ENCODE data around the gene DCC.

DCC gene

GRCh38 chr18:52822160-52822559, 482.2 kb downstream of the DCC start:
- no peak for DNase-seq (ENCODE audit: low read depth in 2 of 2)

- no peak for DNase-seq (ENCODE audit: low read depth in 2 of 2)
Observed at GRCh38 chr18:52824126-52824525, 484.1 kb downstream of the DCC start.

GRCh38 chr18:52826994-52827393, 487.0 kb downstream of the DCC start:
- no peak for DNase-seq (ENCODE audit: low read depth in 2 of 2)

GRCh38 chr18:52829320-52829719, 489.3 kb downstream of the DCC start:
- no peak for DNase-seq (ENCODE audit: low read depth in 2 of 2)

GRCh38 chr18:52829876-52830405, 489.9 kb downstream of the DCC start:
- no peak for DNase-seq (ENCODE audit: low read depth in 2 of 2)

GRCh38 chr18:52844323-52844722, 504.3 kb downstream of the DCC start:
- no peak for DNase-seq (ENCODE audit: low read depth in 2 of 2)

GRCh38 chr18:52845036-52845435, 505.0 kb downstream of the DCC start:
- no peak for DNase-seq (ENCODE audit: low read depth in 2 of 2)

- no peak for DNase-seq (ENCODE audit: low read depth in 2 of 2)
Observed at GRCh38 chr18:52850031-52850560, 510.1 kb downstream of the DCC start.

- no peak for DNase-seq (ENCODE audit: low read depth in 2 of 2)
Observed at GRCh38 chr18:52861558-52861957, 521.6 kb downstream of the DCC start.

- no peak for DNase-seq (ENCODE audit: low read depth in 2 of 2)
Observed at GRCh38 chr18:52869349-52869923, 529.4 kb downstream of the DCC start.

- no peak for DNase-seq (ENCODE audit: low read depth in 2 of 2)
Observed at GRCh38 chr18:52869942-52870907, 530.2 kb downstream of the DCC start.

GRCh38 chr18:52874774-52875173, 534.8 kb downstream of the DCC start:
- DNase-seq (ENCODE audit: low read depth in 2 of 2) = no peak

- DNase-seq (ENCODE audit: low read depth in 2 of 2) = no peak
Observed at GRCh38 chr18:52875725-52876124, 535.7 kb downstream of the DCC start.

GRCh38 chr18:52888014-52888413, 548.0 kb downstream of the DCC start:
- DNase-seq (ENCODE audit: low read depth in 2 of 2) = no peak

- no peak for DNase-seq (ENCODE audit: low read depth in 2 of 2)
Observed at GRCh38 chr18:52894801-52895200, 554.8 kb downstream of the DCC start.

GRCh38 chr18:52897611-52898484, 557.9 kb downstream of the DCC start:
- no peak for DNase-seq (ENCODE audit: low read depth in 2 of 2)

GRCh38 chr18:52898485-52899058, 558.6 kb downstream of the DCC start:
- no peak for DNase-seq (ENCODE audit: low read depth in 2 of 2)

- no peak for DNase-seq (ENCODE audit: low read depth in 2 of 2)
Observed at GRCh38 chr18:52902188-52902587, 562.2 kb downstream of the DCC start.

- no peak for DNase-seq (ENCODE audit: low read depth in 2 of 2)
Observed at GRCh38 chr18:52903857-52904256, 563.9 kb downstream of the DCC start.

GRCh38 chr18:52907543-52908308, 567.7 kb downstream of the DCC start:
- DNase-seq (ENCODE audit: low read depth in 2 of 2) = no peak

- DNase-seq (ENCODE audit: low read depth in 2 of 2) = no peak
Observed at GRCh38 chr18:52914148-52914547, 574.2 kb downstream of the DCC start.
